OCI-LY7 (cell line): Measurements from ENCODE around the gene RAB3IP. TPM values are rescaled to one million over a fixed set of nuclear protein-coding genes. Genes with fewer than 3 reads are reported as not detected.

ENCODE experiments used
- BruUV-seq: library from RNA; stranded (reverse); fragments of 400-500 nt; replicated peaks from 2 replicates; lab custom pipeline; 2021; lab: Mats Ljungman, UMichigan
- CTCF ChIA-PET: fragments of 300-600 bp; sonication (Branson Sonifier 250); formaldehyde crosslinking; loops from one replicate; lab custom pipeline; 2022; ENCODE audit warnings: antibody characterized with exemption; ENCODE audit not compliant: unreplicated experiment; lab: Charles Lee
- POLR2A ChIA-PET: fragments of 300-600 bp; sonication (Branson Sonifier 250); formaldehyde crosslinking; loops from one replicate; lab custom pipeline; 2022; ENCODE audit warnings: antibody characterized with exemption; lab: Charles Lee
- DNase-seq: peaks from one replicate; pipeline ENCODE4 v3.0.0-alpha.2; 2015; ENCODE audit warnings: low spot score
- H2AFZ ChIP-seq: fragments of 200-600 bp; sonication (generic), shearing (Covaris generic); 2 replicates; pipeline ENCODE4 v1.6.1; 2014; ENCODE audit warnings: mild to moderate bottlenecking, antibody characterized with exemption, low read length, moderate library complexity
- H3K27ac ChIP-seq: fragments of 200-600 bp; sonication (generic); 2 replicates; pipeline ENCODE4 v1.5.1; 2014; ENCODE audit warnings: mixed run types, low read depth, mild to moderate bottlenecking, moderate library complexity, low read length, inconsistent platforms; ENCODE audit not compliant: poor library complexity, severe bottlenecking
- H3K36me3 ChIP-seq: fragments of 200-600 bp; sonication (generic); 2 replicates; pipeline ENCODE4 v1.6.1; 2014; ENCODE audit warnings: mild to moderate bottlenecking, antibody characterized with exemption, low read length, moderate library complexity, mixed read lengths; ENCODE audit not compliant: insufficient read depth
- H3K4me1 ChIP-seq: fragments of 200-600 bp; sonication (generic); 2 replicates; pipeline ENCODE4 v1.5.1; 2014; ENCODE audit warnings: mild to moderate bottlenecking, low read length; ENCODE audit not compliant: insufficient read depth, poor library complexity, severe bottlenecking
- H3K4me2 ChIP-seq: fragments of 200-600 bp; sonication (generic); 2 replicates; pipeline ENCODE4 v1.6.1; 2014; ENCODE audit warnings: mild to moderate bottlenecking, low read length
- H3K4me3 ChIP-seq: fragments of 200-600 bp; sonication (generic); 2 replicates; pipeline ENCODE4 v1.5.1; 2014; ENCODE audit warnings: mild to moderate bottlenecking, low read depth, low read length; ENCODE audit not compliant: poor library complexity, severe bottlenecking
- H3K79me2 ChIP-seq: fragments of 200-600 bp; sonication (generic); 2 replicates; pipeline ENCODE4 v1.6.1; 2016; ENCODE audit warnings: low read depth, mild to moderate bottlenecking, low read length, moderate library complexity, mixed read lengths; ENCODE audit not compliant: insufficient read depth
- H3K9me2 ChIP-seq: fragments of 200-600 bp; sonication (generic); 2 replicates; pipeline ENCODE4 v1.6.1; 2016; ENCODE audit warnings: mild to moderate bottlenecking, low read length, mixed read lengths; ENCODE audit not compliant: insufficient read depth
- H3K9me3 ChIP-seq: fragments of 200-600 bp; sonication (generic); 2 replicates; pipeline ENCODE4 v1.6.1; 2014; ENCODE audit warnings: mild to moderate bottlenecking, mixed run types, low read length, mixed read lengths
- H4K20me1 ChIP-seq: fragments of 200-600 bp; sonication (generic); 2 replicates; pipeline ENCODE4 v1.6.1; 2014; ENCODE audit warnings: mild to moderate bottlenecking, antibody characterized with exemption, low read length, moderate library complexity, mixed read lengths; ENCODE audit not compliant: insufficient read depth
- CTCF ChIP-seq: fragments of 200-600 bp; sonication (generic); conservative IDR thresholded peaks from 2 replicates; pipeline ENCODE4 v1.5.1; 2014; ENCODE audit warnings: mild to moderate bottlenecking, antibody characterized with exemption, low read length, moderate library complexity, mixed read lengths
- EZH2phosphoT487 ChIP-seq: fragments of 200-600 bp; sonication (generic); IDR thresholded peaks from 2 replicates; pipeline ENCODE4 v1.6.1; 2018; ENCODE audit warnings: low read depth, borderline replicate concordance, mild to moderate bottlenecking, mixed run types, antibody characterized with exemption, low read length, moderate library complexity, mixed read lengths
- intact Hi-C: fragments of 100-400 bp; cut with micrococcal nuclease; formaldehyde crosslinking; loops from one replicate; pipeline ENCODE4 v1.10.0; 2022; ENCODE audit not compliant: unreplicated experiment
- total RNA-seq, 2 experiments: library from RNA; depleted of rRNA in 1 of 2; stranded (reverse); fragments of >200 nt in 1 of 2; shearing (Covaris generic) in 1 of 2; gene quantifications; 2 replicates each; pipeline ENCODE4 v1.2.3, GENCODE V29; 2014 to 2022

RAB3IP gene
- total RNA-seq, 2 experiments from 2014 or later: 49.0 to 60.6 TPM

- CTCF ChIA-PET: no interaction called here
- no peak for TF ChIP-seq EZH2phosphoT487
- TF ChIP-seq CTCF: no peak
- POLR2A ChIA-PET: no interaction called here
- DNase-seq: no peak
- no peaks in the 10 kb centered on the region for H3K9me3 ChIP-seq
- no peaks in the 10 kb centered on the region for H3K79me2 ChIP-seq
- H4K20me1 ChIP-seq: no peaks in the 10 kb centered on the region
- H3K9me2 ChIP-seq: no peaks in the 10 kb centered on the region
- BruUV-seq: no TSS peak
- no peaks in the 10 kb centered on the region for H3K36me3 ChIP-seq
- peaks cover 5% of the 10 kb centered on the region for H3K4me1 ChIP-seq
- no peak overlapping the region for H3K27ac ChIP-seq
- H2AFZ ChIP-seq: no peak overlapping the region
- H3K4me2 ChIP-seq: no peak overlapping the region
- intact Hi-C loops: no loop called here
- no peak overlapping the region for H3K4me3 ChIP-seq
These were observed 104.9 kb downstream of the RAB3IP start for GRCh38 chr12:69843608-69844007.

GRCh38 chr12:69844416-69844815 is 105.8 kb downstream of the RAB3IP start:
- Histone ChIP-seq H3K36me3 (no peaks in the 10 kb centered on the region), H3K9me3 (no peaks in the 10 kb centered on the region), H3K4me3 (no peak overlapping the region), H3K4me1 (peaks cover 5% of the 10 kb centered on the region), H3K9me2 (no peaks in the 10 kb centered on the region), H4K20me1 (no peaks in the 10 kb centered on the region), H2AFZ (no peak overlapping the region), H3K79me2 (no peaks in the 10 kb centered on the region), H3K27ac (no peak overlapping the region), H3K4me2 (no peak overlapping the region)
- no TSS peak for BruUV-seq
- POLR2A ChIA-PET: no interaction called here
- TF ChIP-seq EZH2phosphoT487: no peak
- TF ChIP-seq CTCF: no peak
- DNase-seq: no peak
- CTCF ChIA-PET: no interaction called here
- intact Hi-C loops: no loop called here

GRCh38 chr12:69844836-69845235 is 106.2 kb downstream of the RAB3IP start:
- DNase-seq: no peak
- H3K27ac ChIP-seq: no peak overlapping the region
- BruUV-seq: no TSS peak
- H3K9me2 ChIP-seq: no peaks in the 10 kb centered on the region
- no peak overlapping the region for H3K4me3 ChIP-seq
- intact Hi-C loops: no loop called here
- no peaks in the 10 kb centered on the region for H4K20me1 ChIP-seq
- no peak overlapping the region for H3K4me2 ChIP-seq
- peaks cover 5% of the 10 kb centered on the region for H3K4me1 ChIP-seq
- ChIA-PET POLR2A (interaction anchor here (0.7 kb wide), 1 partner anchor 92 kb away, joined by 3 read pairs; no protein-coding TSS in a partner anchor), CTCF (no interaction called here)
- H2AFZ ChIP-seq: no peak overlapping the region
- TF ChIP-seq EZH2phosphoT487 (no peak), CTCF (no peak)
- no peaks in the 10 kb centered on the region for H3K79me2 ChIP-seq
- H3K9me3 ChIP-seq: no peaks in the 10 kb centered on the region
- H3K36me3 ChIP-seq: no peaks in the 10 kb centered on the region
